HepG2 (cell line): ENCODE results near the gene LSM12. TPM values are rescaled to one million over a fixed set of nuclear protein-coding genes. Genes with fewer than 3 reads are reported as not detected.

Source experiments
- BCL3 ChIP-seq: sonication (generic); formaldehyde crosslinking; IDR thresholded peaks from 2 replicates; pipeline ENCODE4 v1.5.1; 2020; ENCODE audit warnings: mild to moderate bottlenecking, missing genetic modification reagents, moderate library complexity
- CENPX ChIP-seq: sonication (generic); formaldehyde crosslinking; IDR thresholded peaks from 2 replicates; pipeline ENCODE4 v1.9.0; 2021; ENCODE audit warnings: mild to moderate bottlenecking, missing genetic modification reagents, moderate library complexity
- MAZ ChIP-seq, 2 experiments: sonication (generic) in 1 of 2; formaldehyde crosslinking in 1 of 2; IDR thresholded peaks; 2 replicates each; pipeline versions ENCODE4 v1.5.0 to v1.6.1; 2012 to 2020; ENCODE audit warnings: low read depth in 2 of 2, mild to moderate bottlenecking in 2 of 2, borderline replicate concordance in 1 of 2, improper control_type of control experiment in 1 of 2, low read length in 1 of 2, missing genetic modification reagents in 1 of 2, moderate library complexity in 1 of 2
- MBD4 ChIP-seq: IDR thresholded peaks from 2 replicates; pipeline ENCODE4 v1.6.1; 2012; ENCODE audit warnings: low read length, inconsistent platforms, borderline replicate concordance
- MTF1 ChIP-seq: sonication (generic); formaldehyde crosslinking; IDR thresholded peaks from 2 replicates; pipeline ENCODE4 v1.5.0; 2020; ENCODE audit warnings: missing genetic modification reagents
- PAXIP1 ChIP-seq: sonication (generic); formaldehyde crosslinking; conservative IDR thresholded peaks from 2 replicates; pipeline ENCODE4 v1.4.0; 2020; ENCODE audit warnings: mild to moderate bottlenecking, missing genetic modification reagents, moderate library complexity
- SMAD9 ChIP-seq: sonication (generic); formaldehyde crosslinking; IDR thresholded peaks from 2 replicates; pipeline ENCODE4 v1.5.1; 2020; ENCODE audit warnings: mild to moderate bottlenecking, missing genetic modification reagents
- ZBED4 ChIP-seq: sonication (generic); formaldehyde crosslinking; IDR thresholded peaks from 2 replicates; pipeline ENCODE4 v1.4.0; 2020; ENCODE audit warnings: missing genetic modification reagents, borderline replicate concordance
- ZBTB38 ChIP-seq: sonication (generic); formaldehyde crosslinking; IDR thresholded peaks from 2 replicates; pipeline ENCODE4 v1.5.1; 2020; ENCODE audit warnings: mild to moderate bottlenecking, missing genetic modification reagents
- ZBTB42 ChIP-seq: sonication (generic); formaldehyde crosslinking; IDR thresholded peaks from 2 replicates; pipeline ENCODE4 v1.5.0; 2020; ENCODE audit warnings: mild to moderate bottlenecking, missing genetic modification reagents
- ZNF335 ChIP-seq: sonication (generic); formaldehyde crosslinking; IDR thresholded peaks from 2 replicates; pipeline ENCODE4 v1.4.0; 2020; ENCODE audit warnings: missing genetic modification reagents
- ZNF451 ChIP-seq: sonication (generic); formaldehyde crosslinking; IDR thresholded peaks from 2 replicates; pipeline ENCODE4 v1.5.0; 2020; ENCODE audit warnings: mild to moderate bottlenecking, missing genetic modification reagents
- ZNF513 ChIP-seq: sonication (generic); formaldehyde crosslinking; conservative IDR thresholded peaks from 2 replicates; pipeline ENCODE4 v1.5.0; 2020; ENCODE audit warnings: missing genetic modification reagents
- ZNF546 ChIP-seq: sonication (generic); formaldehyde crosslinking; conservative IDR thresholded peaks from 2 replicates; pipeline ENCODE4 v1.8.1; 2023; ENCODE audit warnings: mild to moderate bottlenecking, missing genetic modification reagents
- ZNF550 ChIP-seq: sonication (generic); formaldehyde crosslinking; IDR thresholded peaks from 2 replicates; pipeline ENCODE4 v1.4.0; 2020; ENCODE audit warnings: mild to moderate bottlenecking, missing genetic modification reagents, borderline replicate concordance
- polyA plus RNA-seq, 8 experiments: library from polyadenylated mRNA; depleted of rRNA in 3 of 8; stranded (reverse) in 7 of 8; unstranded in 1 of 8; fragments of >200 nt; fragmentation: Illumina TruSeq in 4 of 8; extraction: Trizol in 4 of 8; gene quantifications; 2 replicates each; pipeline versions ENCODE4 v1.2.1 to v1.2.3, GENCODE V29; 2011 to 2016; ENCODE audit warnings: low read depth in 4 of 8, missing spikeins in 1 of 8, mixed read lengths in 1 of 8; ENCODE audit not compliant: insufficient read depth in 1 of 8
- total RNA-seq, 5 experiments: library from RNA; depleted of rRNA; stranded (reverse); fragments of >200 nt; fragmentation: Illumina TruSeq; extraction: Trizol; gene quantifications; 2 replicates each; pipeline ENCODE4 v1.2.3, GENCODE V29; 2016; ENCODE audit warnings: low read depth in 1 of 5

The LSM12 gene
- total and polyA plus RNA-seq, 2 of the 13 experiments (the other 11 are each of a cell fraction or from before 2014, with no cell fraction given), result 52.8 to 55.7 TPM

- TF ChIP-seq ZNF513 (CRISPR knock-in tag) (0 out of 2 replicates have a peak, but pooled peaks have one; percentile 33), ZNF335 (peak; percentile 44; the same call in 1 of the 2 replicates), ZBTB38 (CRISPR knock-in tag) (no peak; the same call in 1 of the 2 replicates), ZBED4 (CRISPR knock-in tag) (peak; percentile 86; the same call in 1 of the 2 replicates), SMAD9 (CRISPR knock-in tag) (no peak), BCL3 (CRISPR knock-in tag) (0 out of 2 replicates have a peak, but pooled peaks have one; percentile 68), ZBTB42 (CRISPR knock-in tag) (no peak), PAXIP1 (CRISPR knock-in tag) (peak; percentile 92), MBD4 (no peak), MTF1 (CRISPR knock-in tag) (no peak), ZNF451 (CRISPR knock-in tag) (no peak; the same call in none of the 2 replicates), ZNF546 (peak; percentile 28; the same call in 1 of the 2 replicates), CENPX (CRISPR knock-in tag) (no peak), MAZ (IDR thresholded peaks at IDR 0.05; ENCODE audit: borderline replicate concordance, low read depth, low read length) (peak; percentile 36; the same call in 1 of the 2 replicates), MAZ (CRISPR knock-in tag; IDR thresholded peaks at IDR 0.05; ENCODE audit: low read depth) (0 out of 2 replicates have a peak, but pooled peaks have one; percentile 58), ZNF550 (CRISPR knock-in tag) (0 out of 2 replicates have a peak, but pooled peaks have one; percentile 83)
These were observed 65.0 kb downstream of the LSM12 start (continued) for GRCh38 chr17:44001461-44001920.
